ELF-1 (cell line): ENCODE data around the gene FGF9.

Source experiments
- DNase-seq: peaks from one replicate; pipeline ENCODE4 v3.0.0-alpha.2; 2016; ENCODE audit warnings: low read depth, low spot score

FGF9 gene

DNA sequence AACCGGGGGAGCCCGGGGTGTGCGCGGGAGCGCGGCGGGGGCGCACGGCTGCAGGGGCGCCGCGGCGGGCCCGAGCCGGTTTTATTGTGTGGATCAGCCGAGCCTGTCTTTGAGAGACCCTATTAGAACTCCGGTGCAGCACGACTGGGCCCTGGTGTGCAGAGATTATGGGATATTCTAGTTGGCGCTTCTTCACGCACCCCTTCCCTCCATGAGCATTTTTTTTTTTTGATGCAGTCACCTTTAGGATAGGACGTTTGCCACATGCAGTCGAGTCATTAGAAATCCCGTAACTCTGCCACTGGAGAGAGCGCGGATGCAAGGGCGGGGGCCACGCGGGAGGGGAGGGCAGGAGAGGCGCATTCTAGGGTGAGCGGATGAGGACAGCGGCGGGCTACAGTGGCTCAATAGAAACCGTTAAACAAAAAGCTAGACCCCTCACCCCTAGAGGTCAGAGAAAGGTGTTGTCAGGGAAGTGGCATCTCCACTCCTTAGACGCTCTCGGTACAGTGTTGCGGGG, 3.7 kb downstream of the FGF9 start:
- peak; percentile 27 for DNase-seq

DNA sequence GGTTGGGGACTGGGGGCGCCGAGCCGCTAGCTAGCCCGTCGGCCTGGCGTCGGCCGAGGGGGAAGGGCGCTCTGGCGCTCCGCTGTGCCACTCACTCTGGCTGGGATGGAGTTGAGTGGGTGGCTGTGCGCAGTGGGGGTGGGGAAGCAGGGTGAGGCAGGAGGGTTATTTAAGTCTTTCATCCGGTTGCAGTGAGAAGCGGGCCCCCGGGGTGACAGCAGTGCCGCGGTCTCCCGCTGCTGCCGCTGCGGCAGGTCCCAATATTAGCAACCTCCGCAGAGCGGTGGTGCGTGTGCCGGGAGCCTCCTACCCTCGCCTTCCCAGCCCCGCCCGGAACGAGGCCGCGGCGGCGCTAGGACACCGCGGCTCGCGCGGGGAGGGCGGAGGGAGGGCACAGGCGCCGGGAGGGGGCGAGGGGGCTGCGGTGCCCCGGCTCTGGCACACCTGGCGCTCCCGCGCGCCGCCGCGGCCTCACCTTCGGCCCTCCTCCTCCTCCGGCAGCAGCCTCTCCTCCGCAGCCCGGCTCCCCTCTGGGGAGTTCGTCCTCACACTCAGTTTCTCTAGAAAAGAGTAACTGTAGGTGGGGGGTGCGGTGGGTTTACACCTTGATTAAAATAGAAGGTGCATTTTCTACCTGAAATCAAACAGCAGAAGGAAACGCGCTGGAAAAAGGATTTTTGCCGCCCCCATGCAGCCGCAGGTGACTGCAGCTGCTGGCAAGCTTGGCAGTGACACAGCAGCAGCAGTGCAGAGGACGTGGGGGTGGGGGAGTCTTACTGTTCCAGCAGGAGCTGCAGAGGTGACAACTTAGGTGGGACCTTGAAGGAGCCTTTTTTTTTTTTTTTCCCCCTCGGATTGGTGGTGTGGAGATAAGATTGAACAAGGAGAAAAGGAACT, 4.5 kb downstream of the FGF9 start:
- no peak for DNase-seq

GRCh38 chr13:21676611-21677021, 5.7 kb downstream of the FGF9 start:
- peak; percentile 72 for DNase-seq

- no peak for DNase-seq
These were observed 6.3 kb downstream of the FGF9 start for GRCh38 chr13:21677075-21677623.

DNA sequence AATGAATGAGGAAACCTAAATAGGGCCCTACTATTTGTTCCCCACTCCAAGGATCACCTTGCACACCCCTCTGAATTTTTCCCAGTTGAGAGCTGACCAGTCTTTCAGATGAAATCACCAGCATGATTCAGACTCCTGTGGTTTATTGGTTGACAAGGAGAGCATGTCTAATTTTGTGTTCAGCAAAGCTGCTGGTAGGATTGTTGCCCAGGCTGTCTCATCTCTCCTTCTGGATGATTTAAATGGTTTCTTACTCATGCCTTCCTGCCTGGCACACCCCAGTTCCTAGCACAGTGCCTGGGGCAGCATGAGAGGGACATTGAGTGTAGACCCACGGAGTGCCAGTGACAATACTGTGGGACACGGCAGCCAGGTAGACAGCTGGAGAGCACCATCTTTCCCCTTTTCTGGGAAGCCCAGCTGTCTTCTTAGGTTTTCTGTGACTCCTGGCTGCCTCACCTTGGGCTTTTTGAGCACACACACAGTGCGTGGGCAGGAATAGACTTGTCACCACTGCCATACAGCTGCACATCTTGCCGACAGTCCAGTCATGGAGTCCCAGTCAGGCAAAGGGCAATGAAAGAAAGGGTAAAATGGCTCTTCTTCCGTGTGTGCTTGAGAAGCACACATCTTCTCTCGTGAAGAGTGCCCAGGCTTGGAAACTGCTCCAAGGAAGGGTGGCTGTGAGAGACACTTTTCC, 12.3 kb downstream of the FGF9 start:
- no peak for DNase-seq

- no peak for DNase-seq
These were observed 13.7 kb downstream of the FGF9 start for GRCh38 chr13:21684576-21684975.

- no peak for DNase-seq
These were observed 14.7 kb downstream of the FGF9 start for GRCh38 chr13:21685485-21686064.

GRCh38 chr13:21686751-21687391, 16.0 kb downstream of the FGF9 start:
- no peak for DNase-seq

GRCh38 chr13:21688056-21688455, 17.2 kb downstream of the FGF9 start:
- no peak for DNase-seq

DNA sequence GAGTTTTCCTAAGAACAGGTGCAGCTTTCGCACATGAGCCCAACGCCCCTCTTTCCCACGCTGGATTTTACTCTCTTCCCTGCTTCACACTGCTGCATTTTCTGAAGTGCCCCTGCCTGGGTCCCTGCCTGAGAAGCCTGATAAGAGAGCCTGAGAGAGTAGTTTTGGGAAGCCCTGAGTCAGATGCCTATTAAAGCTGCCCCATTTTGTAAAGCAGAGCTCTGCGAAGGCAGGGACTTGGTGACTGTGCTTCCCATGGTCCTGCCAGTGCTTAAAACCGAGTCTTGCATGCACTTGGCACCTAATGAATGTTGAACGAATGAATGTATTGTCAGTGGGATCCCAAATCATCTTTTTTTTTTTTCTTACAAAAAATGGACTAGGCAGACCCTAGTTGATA, 18.2 kb downstream of the FGF9 start:
- DNase-seq, result no peak

- no peak for DNase-seq
These were observed 20.1 kb downstream of the FGF9 start for GRCh38 chr13:21690955-21691354.

DNA sequence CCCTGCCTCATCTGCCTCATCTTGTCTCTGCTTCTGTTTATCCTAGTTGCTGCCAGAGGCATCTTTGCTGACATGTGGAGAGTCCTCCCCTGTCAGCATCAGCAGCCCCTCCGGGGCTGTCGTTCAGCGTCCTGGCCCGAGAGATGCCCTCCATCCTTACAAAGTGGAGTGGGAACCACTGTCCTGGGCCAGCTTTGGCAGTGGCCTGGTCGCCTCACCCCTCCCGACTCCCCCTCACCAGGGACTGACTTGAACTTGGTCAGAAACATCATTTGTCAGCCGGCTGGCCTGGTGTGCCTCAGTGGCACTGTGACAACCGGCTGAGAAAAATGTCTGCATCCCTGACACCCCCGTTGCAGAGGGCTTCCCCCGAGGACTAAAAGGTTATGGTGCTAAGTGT, 20.6 kb downstream of the FGF9 start:
- DNase-seq, result no peak

DNA sequence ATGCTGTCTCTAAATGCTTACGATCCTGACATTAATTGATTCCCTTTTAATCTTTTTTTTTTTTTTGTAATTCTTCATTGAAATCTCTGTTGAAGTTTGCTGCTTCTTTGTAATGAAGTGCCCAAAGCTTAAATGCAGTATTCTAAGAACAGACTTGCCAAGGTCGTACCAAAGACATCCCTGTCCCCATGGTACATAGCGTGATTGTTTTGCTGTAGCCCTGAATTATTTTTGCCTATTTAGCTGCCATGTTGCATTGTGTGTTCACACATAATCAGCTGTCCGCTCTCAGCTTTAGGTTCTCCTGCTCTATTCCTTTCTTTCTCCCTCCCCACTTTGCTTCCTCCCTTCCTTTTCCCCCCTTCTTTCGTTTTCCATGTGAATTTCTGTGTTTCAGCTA, 21.1 kb downstream of the FGF9 start:
- no peak for DNase-seq

DNA sequence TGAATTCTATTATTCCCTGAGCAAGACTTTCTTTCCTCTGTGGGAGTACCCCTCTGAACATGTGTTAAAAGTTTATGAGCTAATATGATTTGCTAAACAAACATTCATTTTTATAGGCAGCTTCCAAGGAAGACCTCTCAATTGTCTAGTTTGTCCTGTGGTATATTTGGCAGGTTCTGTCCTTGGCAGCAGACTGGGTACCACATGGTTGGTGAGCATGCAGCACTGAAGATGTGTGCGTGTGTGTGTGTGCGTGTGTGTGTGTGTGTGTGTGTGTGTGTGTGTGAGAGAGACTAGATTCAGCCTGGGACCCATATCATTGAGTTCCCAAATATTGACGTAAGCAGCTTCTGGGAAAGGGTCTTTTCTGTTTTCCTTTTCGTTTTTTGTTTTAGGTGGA, 24.0 kb downstream of the FGF9 start:
- DNase-seq, result no peak

- DNase-seq, result no peak
These were observed 24.7 kb downstream of the FGF9 start for GRCh38 chr13:21695546-21695945.

DNA sequence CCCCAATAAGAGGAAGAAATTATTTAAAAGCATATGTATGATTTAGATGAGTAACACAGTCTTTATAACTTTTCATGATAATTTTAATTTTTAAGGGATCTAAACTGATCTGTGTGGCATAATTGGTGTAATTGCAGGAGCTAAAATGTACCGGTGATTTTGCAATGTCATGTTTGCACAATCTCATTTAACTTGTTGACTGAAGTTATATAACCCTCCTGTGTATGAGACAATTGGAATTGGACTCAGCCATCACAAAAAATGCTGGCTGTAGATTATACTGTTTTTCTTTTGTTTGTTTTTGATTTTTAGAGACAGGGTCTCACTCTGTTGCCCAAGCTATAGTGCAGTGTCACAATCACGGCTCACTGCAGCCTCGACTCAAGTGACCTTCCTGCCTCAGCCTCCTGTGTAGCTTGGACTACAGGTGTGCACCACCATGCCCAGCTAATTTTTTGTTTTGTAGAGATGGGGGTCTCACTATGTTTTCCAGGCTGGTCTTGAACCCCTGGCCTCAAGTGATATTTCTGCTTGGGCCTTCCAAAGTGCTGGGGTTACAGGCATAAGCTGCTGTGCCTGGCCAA, 26.1 kb downstream of the FGF9 start:
- DNase-seq, result no peak

- no peak for DNase-seq
These were observed 28.2 kb downstream of the FGF9 start for GRCh38 chr13:21698817-21699679.

GRCh38 chr13:21701460-21701859, 30.6 kb downstream of the FGF9 start:
- peak; percentile 29 for DNase-seq

- no peak for DNase-seq
These were observed 33.0 kb downstream of the FGF9 start for GRCh38 chr13:21703846-21704245.

DNA sequence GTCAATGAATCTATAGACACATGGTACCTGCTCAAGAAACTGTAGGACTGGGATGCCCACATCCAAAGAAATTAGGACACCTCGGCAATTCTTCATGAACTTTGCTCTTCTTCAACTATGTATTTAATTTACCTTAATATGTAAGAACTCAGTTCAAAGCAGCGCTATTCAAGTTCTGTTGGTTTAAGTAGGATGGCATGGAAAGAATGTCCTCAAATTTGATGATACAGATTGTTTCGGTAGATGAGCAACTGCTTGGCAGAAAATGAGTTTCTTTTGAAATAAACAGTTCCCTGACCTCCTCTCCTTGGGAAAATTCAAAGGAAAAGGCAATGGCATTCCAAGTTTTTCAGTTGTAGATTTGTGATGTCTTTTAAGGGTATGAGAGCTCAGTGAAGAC, 36.7 kb downstream of the FGF9 start:
- DNase-seq, result no peak
